MCF 10A (cell line): ENCODE results near the gene DEFB112. TPM values are rescaled to one million over a fixed set of nuclear protein-coding genes. Genes with fewer than 3 reads are reported as not detected.

Experiments
- BruUV-seq: library from RNA; stranded (reverse); fragments of 400-500 nt; replicated peaks from 2 replicates; lab custom pipeline; 2021; lab: Mats Ljungman, UMichigan
- CTCF ChIA-PET: fragments of 300-600 bp; sonication (Branson Sonifier 250); formaldehyde crosslinking; extraction: SDS; loops from one replicate; lab custom pipeline; 2021; ENCODE audit warnings: antibody characterized with exemption, inconsistent platforms; lab: Yijun Ruan, JAX
- POLR2A ChIA-PET: fragments of 300-600, 350-650 bp; sonication (Branson Sonifier 250); formaldehyde crosslinking; extraction: SDS; loops from one replicate; lab custom pipeline; 2020; ENCODE audit warnings: antibody characterized with exemption, inconsistent platforms; lab: Yijun Ruan, JAX
- DNase-seq: peaks from one replicate; pipeline ENCODE4 v3.0.0-alpha.2; 2018; ENCODE audit not compliant: unreplicated experiment
- H3K27ac Mint-ChIP-seq: one replicate; pipeline ENCODE4 v1.8.0; 2022; ENCODE audit warnings: mild to moderate bottlenecking, low read depth, mixed read lengths; ENCODE audit not compliant: unreplicated experiment
- H3K27me3 Mint-ChIP-seq: one replicate; pipeline ENCODE4 v1.8.0; 2022; ENCODE audit warnings: mixed read lengths; ENCODE audit not compliant: insufficient read depth, unreplicated experiment
- H3K36me3 Mint-ChIP-seq: one replicate; pipeline ENCODE4 v1.8.0; 2022; ENCODE audit warnings: mild to moderate bottlenecking, moderate library complexity, mixed read lengths; ENCODE audit not compliant: insufficient read depth, unreplicated experiment
- H3K4me1 Mint-ChIP-seq: one replicate; pipeline ENCODE4 v1.8.0; 2022; ENCODE audit warnings: mixed read lengths; ENCODE audit not compliant: insufficient read depth, unreplicated experiment
- H3K4me3 Mint-ChIP-seq: one replicate; pipeline ENCODE4 v1.8.0; 2022; ENCODE audit warnings: mild to moderate bottlenecking, moderate library complexity, mixed read lengths; ENCODE audit not compliant: unreplicated experiment
- H3K9me3 Mint-ChIP-seq: one replicate; pipeline ENCODE4 v1.8.0; 2022; ENCODE audit warnings: mixed read lengths; ENCODE audit not compliant: unreplicated experiment
- CTCF ChIP-seq: fragments of 200-600 bp; IDR thresholded peaks from one replicate; pipeline ENCODE4 v1.8.0; 2022; ENCODE audit warnings: antibody characterized with exemption, mild to moderate bottlenecking; ENCODE audit not compliant: unreplicated experiment
- intact Hi-C: fragments of 100-400 bp; cut with micrococcal nuclease; formaldehyde crosslinking; loops from 2 replicates; pipeline ENCODE4 v1.14.1; 2022
- total RNA-seq: library from RNA; stranded (reverse); gene quantifications from 2 replicates; pipeline ENCODE4 v1.2.3, GENCODE V29; 2022

The DEFB112 gene
- total RNA-seq, 1 experiment from 2014 or later = not detected

DNA sequence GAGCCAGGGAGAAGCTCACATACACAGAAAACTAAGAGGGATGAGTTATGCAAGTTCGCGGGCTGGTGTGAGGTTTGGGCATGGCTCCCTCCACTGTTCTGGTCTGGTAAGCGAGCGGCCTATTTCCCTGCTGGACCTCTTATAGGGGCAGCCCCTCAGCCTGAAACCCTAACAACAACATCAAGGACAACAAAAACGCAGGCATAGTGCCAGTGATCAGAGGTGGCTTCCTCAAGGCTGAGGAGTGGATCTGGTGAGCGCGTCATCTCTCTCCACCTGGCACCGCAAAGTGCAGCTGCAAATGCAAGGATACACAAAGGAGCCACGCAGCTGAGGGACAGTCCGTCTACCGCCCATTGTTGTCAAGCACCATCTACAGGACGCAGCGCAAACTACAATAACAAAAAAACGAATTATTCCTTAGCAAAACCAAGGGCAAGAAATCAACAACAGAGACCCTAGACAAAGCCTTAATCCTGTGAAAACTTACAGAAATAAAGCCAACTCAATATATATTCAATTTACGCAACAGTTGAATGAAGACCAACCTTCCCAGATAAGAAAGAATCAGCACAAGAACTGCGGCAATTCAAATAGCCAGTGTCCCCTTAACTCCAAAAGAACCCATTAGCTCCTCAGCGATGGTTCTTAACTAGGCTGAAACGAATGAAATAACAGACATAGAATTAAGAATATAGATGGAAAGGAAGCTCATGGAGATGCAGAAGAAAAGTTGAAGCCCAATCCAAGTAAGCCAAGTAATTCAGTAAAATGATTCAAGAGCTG lies 18.8 kb downstream of the DEFB112 start:
- TF ChIP-seq CTCF = peak; percentile 46
- POLR2A ChIA-PET = interaction anchor here (0.6 kb wide), 1 partner anchor 85 kb away, joined by 3 read pairs; no protein-coding TSS in a partner anchor
- peak; percentile 51 for DNase-seq
- intact Hi-C loops = loop anchor here (1.0 to 10.0 kb wide), 3 partner anchors 106 to 408 kb away; no protein-coding TSS in a partner anchor
- H3K27me3 Mint-ChIP-seq = peaks cover 43% of the 10 kb centered on the region
- H3K27ac Mint-ChIP-seq = no peak overlapping the region
- no peaks in the 10 kb centered on the region for H3K9me3 Mint-ChIP-seq
- no TSS peak for BruUV-seq
- CTCF ChIA-PET = interaction anchor here (0.5 to 2.0 kb wide), 27 partner anchors 10 to 1563 kb away, joined by 3 to 7 read pairs (median 4); no protein-coding TSS in a partner anchor
- H3K36me3 Mint-ChIP-seq = no peaks in the 10 kb centered on the region
- H3K4me1 Mint-ChIP-seq = no peaks in the 10 kb centered on the region
- H3K4me3 Mint-ChIP-seq = no peak overlapping the region

GRCh38 chr6:50030350-50030749 lies 19.4 kb downstream of the DEFB112 start:
- H3K9me3 Mint-ChIP-seq = no peaks in the 10 kb centered on the region
- no peaks in the 10 kb centered on the region for H3K36me3 Mint-ChIP-seq
- POLR2A ChIA-PET = interaction anchor here (0.6 kb wide), 1 partner anchor 85 kb away, joined by 3 read pairs; no protein-coding TSS in a partner anchor
- H3K4me1 Mint-ChIP-seq = no peaks in the 10 kb centered on the region
- no peak overlapping the region for H3K27ac Mint-ChIP-seq
- H3K27me3 Mint-ChIP-seq = peaks cover 43% of the 10 kb centered on the region
- TF ChIP-seq CTCF = no peak
- intact Hi-C loops = loop anchor here (2.0 to 10.0 kb wide), 2 partner anchors 106 to 176 kb away; no protein-coding TSS in a partner anchor
- no TSS peak for BruUV-seq
- no peak for DNase-seq
- no peak overlapping the region for H3K4me3 Mint-ChIP-seq
- CTCF ChIA-PET = interaction anchor here (0.5 to 2.0 kb wide), 17 partner anchors 10 to 1563 kb away, joined by 3 to 6 read pairs (median 4); no protein-coding TSS in a partner anchor

DNA sequence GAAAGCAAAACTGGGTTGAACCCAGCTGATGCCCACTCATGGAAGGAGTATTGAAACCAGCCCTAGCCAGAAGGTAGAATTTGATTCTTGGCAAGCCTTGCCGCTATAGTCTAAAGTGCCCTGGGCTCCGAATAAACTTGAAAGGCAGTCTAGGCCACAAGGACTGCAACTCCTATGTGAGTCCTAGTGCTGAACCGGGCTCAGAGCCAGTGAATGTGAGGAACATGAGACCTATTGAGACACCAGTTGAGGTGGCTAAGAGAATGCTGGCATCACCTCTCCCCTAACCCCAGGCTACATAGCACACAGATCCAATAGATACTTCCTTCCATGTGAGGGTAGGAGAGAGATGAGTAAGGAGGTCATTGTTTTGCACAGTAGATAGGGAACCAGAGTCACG lies 24.5 kb downstream of the DEFB112 start:
- Mint-ChIP-seq H3K9me3 (no peaks in the 10 kb centered on the region), H3K4me3 (no peak overlapping the region), H3K4me1 (no peaks in the 10 kb centered on the region), H3K36me3 (no peaks in the 10 kb centered on the region), H3K27me3 (no peaks in the 10 kb centered on the region), H3K27ac (no peak overlapping the region)
- TF ChIP-seq CTCF = no peak
- no TSS peak for BruUV-seq
- intact Hi-C loops = no loop called here
- peak; percentile 90 for DNase-seq
- ChIA-PET CTCF (interaction anchor here (0.6 to 0.8 kb wide), 3 partner anchors 10 to 1166 kb away, joined by 3 read pairs; no protein-coding TSS in a partner anchor), POLR2A (no interaction called here)

GRCh38 chr6:50021894-50022293 lies 27.8 kb downstream of the DEFB112 start, which contains the start of gene DEFB110:
TSS of gene DEFB110 (minus strand) at chr6:50021994. CDS start at chr6:50021935, 59 bp downstream.
- no peaks in the 10 kb centered on the region for H3K36me3 Mint-ChIP-seq
- H3K4me1 Mint-ChIP-seq = no peaks in the 10 kb centered on the region
- H3K4me3 Mint-ChIP-seq = no peak within 1 kb of the TSS
- DNase-seq = no peak
- no peak for TF ChIP-seq CTCF
- POLR2A ChIA-PET = no interaction called here
- intact Hi-C loops = no loop called here
- H3K9me3 Mint-ChIP-seq = no peaks in the 10 kb centered on the region
- CTCF ChIA-PET = no interaction called here
- peaks cover 13% of the 10 kb centered on the region for H3K27me3 Mint-ChIP-seq
- H3K27ac Mint-ChIP-seq = no peak within 1 kb of the TSS
- BruUV-seq = no TSS peak
